Effector CD4-positive, alpha-beta T cell (primary cell): ENCODE data around the gene MAST4.

Experiments
- DNase-seq: peaks from one replicate; pipeline ENCODE4 v3.0.0-alpha.2; 2020

MAST4 gene

DNA sequence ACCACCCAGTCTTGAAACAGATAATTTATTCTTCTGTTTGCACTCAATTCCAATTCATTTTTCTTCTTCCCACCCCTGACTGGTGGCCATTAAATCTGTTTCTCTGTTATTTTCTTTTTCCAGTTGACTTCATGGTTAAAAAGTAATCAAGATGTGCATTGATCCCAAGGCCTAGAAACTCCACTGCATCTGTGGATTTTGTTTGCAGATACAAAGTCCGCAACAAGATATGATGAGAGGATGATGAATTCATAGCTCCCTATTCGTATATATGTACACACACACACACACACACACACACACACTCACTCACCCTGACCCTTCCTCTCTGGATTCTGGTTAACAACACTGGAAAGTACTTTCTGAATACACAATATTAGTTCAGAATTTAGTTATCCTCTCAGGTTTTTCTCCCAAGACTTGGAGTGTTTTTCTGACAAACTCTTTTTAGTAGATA lies 548.0 kb downstream of the MAST4 start:
- DNase-seq = no peak

DNA sequence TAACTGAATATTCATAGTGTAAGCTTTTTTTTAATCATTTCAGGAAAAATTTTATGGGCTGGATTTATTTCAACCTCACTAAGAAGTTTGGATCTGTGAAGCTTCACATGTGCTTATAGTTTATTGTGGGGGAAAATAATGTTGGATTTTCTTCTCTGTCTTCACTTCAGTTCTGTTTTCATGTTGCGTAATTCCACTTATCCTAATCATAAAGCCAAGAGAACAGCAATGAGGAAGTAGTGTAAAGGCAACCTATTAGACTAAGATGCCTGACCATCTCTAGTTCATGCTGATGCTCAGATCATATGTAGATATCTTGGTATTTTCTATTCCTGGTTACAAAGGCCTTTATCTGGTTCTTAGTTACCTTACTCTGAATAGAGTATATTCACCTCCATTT lies 550.4 kb downstream of the MAST4 start:
- DNase-seq = no peak

DNA sequence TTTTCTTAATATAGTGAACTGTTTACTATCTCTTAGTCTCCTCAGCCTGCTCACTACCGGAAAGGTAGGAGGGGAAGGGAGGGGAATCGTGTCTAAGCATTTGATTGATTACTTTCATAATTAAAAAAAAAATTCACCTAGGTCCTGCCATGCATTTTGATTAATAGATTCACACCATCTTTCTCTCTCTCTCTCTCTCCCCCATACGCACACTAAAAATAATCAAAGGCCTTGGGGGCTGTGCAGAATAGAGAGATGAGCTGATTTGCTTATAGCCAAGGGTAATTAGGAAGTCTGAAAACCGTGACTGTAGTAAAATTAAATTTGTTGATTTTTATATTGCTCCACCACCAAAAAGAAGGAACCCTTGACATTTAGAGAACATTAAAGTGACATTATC lies 550.8 kb downstream of the MAST4 start:
- DNase-seq = no peak

DNA sequence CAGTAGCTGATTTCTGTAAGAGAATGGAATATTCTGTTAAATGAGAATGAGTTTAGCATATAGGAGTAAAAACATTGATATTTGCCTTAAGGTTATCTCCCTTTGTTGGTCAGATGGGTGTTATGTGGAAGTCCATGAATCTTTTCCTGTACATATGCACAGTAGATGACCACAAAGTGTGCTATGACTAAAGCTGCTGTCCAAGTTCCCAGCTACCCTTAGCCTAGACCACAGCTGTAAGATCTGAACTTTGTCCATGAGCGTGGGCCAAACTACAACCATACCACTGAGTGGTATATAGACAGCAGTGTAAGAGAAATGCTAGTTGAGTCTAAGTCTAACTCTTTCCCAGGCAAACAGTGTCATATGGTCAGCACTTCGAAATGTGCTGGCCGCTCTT lies 551.6 kb downstream of the MAST4 start:
- no peak for DNase-seq

DNA sequence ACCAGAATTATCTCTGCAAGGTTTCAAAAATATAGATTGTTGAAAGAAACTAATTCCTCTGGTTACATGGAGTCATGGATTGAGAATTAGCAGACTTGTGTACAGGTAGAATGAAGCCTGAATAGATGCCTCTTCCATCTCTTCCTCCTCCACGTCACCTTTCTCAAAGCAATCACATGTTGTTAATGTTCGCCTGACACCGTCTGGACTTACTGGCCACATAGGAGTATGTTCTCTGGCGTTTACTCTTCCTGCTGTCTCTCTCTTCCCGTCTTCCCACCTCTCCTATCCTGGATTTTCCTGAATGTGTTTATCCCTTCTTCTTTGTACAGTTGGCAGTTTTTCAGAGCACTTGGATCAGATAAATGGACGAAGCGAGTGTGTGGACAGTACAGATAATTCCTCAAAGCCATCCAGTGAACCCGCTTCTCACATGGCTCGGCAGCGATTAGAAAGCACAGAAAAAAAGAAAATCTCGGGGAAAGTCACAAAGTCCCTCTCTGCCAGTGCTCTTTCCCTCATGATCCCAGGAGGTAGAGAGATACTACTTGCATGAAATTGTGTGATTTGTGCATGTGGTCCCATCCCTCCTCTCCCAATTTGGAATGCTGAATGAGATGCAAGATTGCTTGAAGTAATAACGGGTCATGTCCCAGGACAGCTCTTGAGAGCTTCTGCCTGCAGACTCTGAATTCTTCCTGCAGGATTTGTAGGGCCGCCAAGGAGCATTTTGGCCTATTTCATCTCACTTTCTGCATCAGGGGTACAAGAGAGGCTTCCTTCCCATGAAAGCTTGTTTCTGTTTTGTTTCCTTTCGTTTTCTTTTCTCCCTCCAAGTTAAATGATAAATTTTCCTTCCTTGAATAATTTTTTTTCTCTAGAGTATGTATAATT lies 553.1 kb downstream of the MAST4 start:
- DNase-seq = no peak

DNA sequence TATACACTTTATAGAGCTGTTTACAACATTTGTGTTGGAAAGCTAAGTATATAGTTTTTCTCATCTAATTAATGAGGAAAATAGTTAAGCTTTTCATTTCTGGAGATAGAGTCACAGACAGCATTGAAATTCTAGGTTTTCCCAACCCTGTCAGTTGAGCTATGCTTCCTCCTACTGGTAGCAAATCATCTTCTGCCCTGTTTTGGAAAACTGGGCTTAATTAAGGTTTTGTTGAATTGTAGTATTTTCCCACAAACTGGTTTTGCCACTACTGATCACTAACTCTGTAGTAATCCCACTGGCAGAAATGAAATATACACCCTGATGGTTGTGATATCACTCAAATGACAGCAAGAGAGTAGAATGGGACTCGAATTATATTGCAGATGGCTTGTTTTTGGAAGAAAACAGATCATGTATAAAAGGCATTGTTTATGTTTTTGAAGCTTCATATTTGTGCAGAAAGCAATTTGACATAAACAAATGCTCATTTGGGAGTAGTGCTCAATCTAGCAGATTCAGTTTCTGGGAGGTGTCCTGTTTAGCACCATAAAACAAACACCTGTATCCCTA lies 553.8 kb downstream of the MAST4 start:
- DNase-seq = no peak

DNA sequence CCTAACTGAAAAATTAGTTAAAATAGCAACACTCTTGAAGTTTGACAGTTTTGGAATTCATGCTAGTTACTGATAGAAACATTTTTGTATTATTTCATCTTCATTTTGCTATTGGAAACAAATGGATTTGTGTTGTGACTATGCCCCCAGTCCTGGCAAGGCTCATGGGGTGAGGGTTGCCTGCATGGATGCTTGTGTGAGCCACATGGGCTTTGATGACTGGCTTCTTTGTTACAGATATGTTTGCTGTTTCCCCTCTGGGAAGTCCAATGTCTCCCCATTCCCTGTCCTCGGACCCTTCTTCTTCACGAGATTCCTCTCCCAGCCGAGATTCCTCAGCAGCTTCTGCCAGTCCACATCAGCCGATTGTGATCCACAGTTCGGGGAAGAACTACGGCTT lies 556.2 kb downstream of the MAST4 start:
- DNase-seq = no peak

DNA sequence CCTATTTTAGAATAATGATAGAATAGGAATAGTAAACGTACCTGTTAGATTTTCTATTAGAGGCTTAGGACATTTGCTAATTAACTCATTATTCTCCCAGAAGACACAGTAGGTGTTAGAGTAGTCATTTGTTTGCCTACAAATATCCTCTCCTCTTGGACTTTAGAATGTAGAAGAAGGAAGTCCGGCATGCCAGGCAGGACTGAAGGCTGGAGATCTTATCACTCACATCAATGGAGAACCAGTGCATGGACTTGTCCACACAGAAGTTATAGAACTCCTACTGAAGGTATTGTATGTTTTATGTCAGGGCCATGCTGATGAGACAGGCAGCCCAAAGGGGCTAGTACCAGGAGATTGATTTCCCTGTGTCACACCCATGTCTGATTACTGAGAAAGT lies 557.1 kb downstream of the MAST4 start:
- DNase-seq = no peak

DNA sequence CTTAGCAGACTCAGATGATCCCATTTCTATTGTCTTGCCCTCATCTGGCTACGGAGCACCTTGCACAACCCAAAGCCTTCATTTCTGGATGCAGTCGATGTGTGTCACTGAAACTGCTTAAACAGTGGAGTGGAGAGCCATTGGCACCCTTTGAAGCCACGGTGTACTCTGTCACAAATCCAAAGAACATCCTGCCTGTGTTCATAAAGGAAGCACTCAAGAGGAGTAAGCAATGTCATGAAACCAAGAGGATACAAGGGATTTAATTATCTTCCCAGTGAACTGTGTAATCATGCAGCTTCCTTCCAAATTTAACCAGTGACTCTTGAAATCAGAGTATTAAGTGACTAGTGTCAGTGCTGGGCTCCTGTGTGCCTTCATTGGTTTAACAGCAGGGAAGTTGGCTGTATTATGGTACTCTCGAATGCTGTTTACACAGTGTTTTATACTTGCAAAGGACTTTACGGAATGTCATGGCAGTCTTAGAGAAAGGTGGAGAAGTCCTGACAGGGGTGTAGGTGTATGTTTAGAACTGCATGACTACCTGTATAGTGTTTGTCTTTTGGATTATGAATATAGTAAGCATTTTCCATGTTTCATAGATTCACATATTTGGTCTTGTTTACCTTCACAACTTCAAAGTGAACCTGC lies 558.5 kb downstream of the MAST4 start:
- no peak for DNase-seq

DNA sequence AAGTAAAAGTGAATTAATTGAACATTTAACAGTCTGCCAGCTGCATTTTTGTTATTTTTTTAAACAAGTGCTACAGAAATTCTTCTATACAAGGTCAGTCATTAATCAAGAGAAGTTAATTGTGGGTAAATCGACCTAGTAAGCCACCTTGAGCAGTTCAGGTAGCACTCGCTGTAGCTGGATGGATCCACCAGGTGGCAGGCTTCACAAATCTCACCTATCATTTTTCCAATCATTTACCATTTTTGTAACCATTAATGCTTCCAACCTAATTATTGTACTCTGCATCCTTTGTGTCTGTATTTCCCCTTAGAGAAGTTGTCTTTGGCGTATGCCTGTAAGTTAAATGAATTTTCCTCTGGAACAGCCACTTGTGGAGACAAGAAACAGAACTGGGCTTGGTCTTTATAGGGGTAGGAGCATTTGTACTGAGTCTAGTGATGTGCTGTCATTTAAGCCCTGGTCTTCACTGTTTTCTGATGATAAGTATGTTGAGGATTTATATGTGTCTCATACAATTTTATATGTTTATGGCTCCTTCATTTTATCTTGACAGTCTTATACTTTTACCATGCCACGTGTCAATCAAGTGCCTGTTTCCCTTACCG lies 560.9 kb downstream of the MAST4 start:
- DNase-seq = peak; percentile 51

DNA sequence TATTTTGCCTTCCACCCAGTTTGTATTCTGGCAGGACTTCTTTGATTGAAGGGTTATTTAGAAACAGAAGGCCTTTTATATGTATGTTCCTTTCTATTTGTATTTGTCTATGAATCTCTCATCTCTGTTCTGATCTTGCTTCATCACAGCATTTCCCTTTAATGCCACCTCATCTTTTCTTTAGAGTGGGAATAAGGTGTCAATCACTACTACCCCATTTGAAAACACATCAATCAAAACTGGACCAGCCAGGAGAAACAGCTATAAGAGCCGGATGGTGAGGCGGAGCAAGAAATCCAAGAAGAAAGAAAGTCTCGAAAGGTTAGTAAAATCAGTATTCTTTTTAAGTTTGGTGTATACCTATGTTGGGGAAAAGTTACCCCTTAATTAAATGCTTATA lies 564.1 kb downstream of the MAST4 start:
- no peak for DNase-seq

DNA sequence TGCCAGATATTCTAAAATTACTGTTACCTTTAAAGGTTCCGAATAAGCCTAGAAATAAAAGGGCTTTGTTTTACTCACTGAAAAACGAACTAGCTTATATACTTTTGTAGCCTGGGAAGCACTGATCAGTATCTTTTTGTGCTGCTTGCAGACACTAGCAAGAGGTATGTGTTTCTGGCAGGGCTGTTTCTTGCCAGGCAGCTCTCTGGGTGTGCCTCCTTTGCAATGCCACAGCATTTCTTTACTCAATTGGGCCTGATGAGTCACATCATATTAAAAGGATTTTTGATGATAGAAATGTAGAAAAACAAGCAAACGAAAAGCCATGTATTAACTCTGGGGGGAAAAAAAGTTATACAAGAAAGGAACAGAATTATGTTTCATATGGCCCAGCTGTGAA lies 564.8 kb downstream of the MAST4 start:
- DNase-seq = peak; percentile 38

DNA sequence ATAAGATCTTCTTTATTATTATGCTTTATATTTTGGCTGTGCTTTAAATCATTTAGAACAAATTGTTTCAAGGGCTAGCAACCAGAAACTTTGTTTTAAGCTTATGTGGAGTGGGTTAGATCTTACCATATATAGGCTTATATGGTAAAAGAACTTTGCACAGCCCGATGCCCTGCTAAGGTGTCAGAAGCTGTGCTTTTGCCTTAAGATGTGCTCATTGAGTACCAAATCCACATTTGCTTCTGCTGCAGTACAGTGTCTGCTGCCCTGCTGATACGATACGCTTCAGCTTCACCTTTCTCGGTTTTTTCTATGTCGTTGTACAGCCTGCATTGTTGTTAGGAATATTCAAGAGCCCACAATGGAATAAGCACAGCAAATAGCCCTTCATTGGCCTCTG lies 565.6 kb downstream of the MAST4 start:
- no peak for DNase-seq

DNA sequence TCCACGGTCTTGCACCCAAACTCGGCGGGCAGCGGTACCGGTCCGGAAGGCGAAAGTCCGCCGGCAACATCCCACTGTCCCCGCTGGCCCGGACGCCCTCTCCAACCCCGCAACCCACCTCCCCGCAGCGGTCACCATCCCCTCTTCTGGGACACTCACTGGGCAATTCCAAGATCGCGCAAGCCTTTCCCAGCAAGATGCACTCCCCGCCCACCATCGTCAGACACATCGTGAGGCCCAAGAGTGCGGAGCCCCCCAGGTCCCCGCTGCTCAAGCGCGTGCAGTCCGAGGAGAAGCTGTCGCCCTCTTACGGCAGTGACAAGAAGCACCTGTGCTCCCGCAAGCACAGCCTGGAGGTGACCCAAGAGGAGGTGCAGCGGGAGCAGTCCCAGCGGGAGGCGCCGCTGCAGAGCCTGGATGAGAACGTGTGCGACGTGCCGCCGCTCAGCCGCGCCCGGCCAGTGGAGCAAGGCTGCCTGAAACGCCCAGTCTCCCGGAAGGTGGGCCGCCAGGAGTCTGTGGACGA lies 567.1 kb downstream of the MAST4 start:
- no peak for DNase-seq

DNA sequence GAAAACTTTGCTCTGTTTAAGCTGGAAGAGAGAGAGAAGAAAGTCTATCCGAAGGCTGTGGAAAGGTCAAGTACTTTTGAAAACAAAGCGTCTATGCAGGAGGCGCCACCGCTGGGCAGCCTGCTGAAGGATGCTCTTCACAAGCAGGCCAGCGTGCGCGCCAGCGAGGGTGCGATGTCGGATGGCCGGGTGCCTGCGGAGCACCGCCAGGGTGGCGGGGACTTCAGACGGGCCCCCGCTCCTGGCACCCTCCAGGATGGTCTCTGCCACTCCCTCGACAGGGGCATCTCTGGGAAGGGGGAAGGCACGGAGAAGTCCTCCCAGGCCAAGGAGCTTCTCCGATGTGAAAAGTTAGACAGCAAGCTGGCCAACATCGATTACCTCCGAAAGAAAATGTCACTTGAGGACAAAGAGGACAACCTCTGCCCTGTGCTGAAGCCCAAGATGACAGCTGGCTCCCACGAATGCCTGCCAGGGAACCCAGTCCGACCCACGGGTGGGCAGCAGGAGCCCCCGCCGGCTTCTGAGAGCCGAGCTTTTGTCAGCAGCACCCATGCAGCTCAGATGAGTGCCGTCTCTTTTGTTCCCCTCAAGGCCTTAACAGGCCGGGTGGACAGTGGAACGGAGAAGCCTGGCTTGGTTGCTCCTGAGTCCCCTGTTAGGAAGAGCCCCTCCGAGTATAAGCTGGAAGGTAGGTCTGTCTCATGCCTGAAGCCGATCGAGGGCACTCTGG lies 567.8 kb downstream of the MAST4 start:
- no peak for DNase-seq

DNA sequence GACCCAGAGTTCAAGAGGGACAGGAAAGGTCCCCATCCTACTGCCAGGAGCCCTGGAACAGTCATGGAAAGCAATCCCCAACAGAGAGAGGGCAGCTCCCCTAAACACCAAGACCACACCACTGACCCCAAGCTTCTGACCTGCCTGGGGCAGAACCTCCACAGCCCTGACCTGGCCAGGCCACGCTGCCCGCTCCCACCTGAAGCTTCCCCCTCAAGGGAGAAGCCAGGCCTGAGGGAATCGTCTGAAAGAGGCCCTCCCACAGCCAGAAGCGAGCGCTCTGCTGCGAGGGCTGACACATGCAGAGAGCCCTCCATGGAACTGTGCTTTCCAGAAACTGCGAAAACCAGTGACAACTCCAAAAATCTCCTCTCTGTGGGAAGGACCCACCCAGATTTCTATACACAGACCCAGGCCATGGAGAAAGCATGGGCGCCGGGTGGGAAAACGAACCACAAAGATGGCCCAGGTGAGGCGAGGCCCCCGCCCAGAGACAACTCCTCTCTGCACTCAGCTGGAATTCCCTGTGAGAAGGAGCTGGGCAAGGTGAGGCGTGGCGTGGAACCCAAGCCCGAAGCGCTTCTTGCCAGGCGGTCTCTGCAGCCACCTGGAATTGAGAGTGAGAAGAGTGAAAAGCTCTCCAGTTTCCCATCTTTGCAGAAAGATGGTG lies 568.8 kb downstream of the MAST4 start:
- DNase-seq = no peak

DNA sequence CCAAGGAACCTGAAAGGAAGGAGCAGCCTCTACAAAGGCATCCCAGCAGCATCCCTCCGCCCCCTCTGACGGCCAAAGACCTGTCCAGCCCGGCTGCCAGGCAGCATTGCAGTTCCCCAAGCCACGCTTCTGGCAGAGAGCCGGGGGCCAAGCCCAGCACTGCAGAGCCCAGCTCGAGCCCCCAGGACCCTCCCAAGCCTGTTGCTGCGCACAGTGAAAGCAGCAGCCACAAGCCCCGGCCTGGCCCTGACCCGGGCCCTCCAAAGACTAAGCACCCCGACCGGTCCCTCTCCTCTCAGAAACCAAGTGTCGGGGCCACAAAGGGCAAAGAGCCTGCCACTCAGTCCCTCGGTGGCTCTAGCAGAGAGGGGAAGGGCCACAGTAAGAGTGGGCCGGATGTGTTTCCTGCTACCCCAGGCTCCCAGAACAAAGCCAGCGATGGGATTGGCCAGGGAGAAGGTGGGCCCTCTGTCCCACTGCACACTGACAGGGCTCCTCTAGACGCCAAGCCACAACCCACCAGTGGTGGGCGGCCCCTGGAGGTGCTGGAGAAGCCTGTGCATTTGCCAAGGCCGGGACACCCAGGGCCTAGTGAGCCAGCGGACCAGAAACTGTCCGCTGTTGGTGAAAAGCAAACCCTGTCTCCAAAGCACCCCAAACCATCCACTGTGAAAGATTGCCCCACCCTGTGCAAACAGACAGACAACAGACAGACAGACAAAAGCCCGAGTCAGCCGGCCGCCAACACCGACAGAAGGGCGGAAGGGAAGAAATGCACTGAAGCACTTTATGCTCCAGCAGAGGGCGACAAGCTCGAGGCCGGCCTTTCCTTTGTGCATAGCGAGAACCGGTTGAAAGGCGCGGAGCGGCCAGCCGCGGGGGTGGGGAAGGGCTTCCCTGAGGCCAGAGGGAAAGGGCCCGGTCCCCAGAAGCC lies 569.6 kb downstream of the MAST4 start:
- DNase-seq = peak; percentile 69

DNA sequence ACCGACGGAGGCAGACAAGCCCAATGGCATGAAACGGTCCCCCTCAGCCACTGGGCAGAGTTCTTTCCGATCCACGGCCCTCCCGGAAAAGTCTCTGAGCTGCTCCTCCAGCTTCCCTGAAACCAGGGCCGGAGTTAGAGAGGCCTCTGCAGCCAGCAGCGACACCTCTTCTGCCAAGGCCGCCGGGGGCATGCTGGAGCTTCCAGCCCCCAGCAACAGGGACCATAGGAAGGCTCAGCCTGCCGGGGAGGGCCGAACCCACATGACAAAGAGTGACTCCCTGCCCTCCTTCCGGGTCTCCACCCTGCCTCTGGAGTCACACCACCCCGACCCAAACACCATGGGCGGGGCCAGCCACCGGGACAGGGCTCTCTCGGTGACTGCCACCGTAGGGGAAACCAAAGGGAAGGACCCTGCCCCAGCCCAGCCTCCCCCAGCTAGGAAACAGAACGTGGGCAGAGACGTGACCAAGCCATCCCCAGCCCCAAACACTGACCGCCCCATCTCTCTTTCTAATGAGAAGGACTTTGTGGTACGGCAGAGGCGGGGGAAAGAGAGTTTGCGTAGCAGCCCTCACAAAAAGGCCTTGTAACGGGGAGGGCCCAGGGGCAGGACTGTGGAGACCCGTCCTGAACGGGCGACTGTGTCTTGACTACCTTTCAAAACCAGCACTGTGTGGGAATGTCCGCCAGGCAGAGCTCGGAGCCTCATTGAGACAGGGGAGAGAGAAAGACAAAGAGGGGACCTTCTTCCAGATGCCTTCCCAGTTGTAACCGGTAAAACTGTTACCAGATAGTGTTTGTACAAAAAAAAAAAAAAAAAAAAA lies 570.5 kb downstream of the MAST4 start:
- peak; percentile 39 for DNase-seq

DNA sequence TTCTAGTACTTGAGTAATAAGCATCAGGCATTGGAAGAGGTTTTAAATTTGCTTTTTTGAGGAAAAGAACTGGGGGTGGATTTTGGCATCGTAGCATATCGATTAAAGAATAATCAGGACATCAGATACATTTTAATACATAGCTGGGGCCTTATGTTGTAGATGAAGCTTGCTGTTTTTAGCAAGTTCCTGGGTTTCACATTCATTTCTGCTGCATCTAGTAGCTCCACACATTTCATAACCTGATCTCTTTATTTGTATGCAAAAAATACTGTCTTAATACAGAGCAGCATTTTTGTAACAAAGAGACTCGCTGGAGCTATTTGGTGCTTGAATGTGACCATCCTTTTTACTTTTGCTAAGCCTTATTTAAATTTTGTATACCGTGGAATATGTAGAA lies 571.9 kb downstream of the MAST4 start:
- no peak for DNase-seq

DNA sequence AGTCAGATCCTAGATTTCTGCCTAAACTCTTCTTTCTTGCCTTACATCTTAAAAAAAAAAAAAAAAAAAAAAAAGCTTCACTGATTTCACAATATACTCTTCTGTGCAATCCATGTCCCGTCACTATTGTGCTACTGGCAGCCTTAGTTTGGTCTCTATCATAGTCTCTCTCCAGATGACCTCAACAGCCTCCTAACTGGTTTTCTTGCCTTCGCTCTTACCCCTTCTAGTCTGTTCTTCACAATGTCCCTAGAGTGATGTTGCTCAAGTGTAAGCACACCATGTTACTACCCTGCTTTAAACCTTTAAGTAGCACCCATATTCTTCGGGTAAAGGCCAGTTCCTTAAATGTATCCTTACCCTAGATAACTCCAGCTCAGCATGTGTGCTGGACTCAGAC lies 574.6 kb downstream of the MAST4 start:
- no peak for DNase-seq
